HFF-Myc (cell line): ENCODE measurements around the gene BPNT1.
"Not testable (repeated sequence)": the region's sequence is repeated elsewhere in the genome, so short reads cannot be mapped to it uniquely, and the experiment has no call there.

ENCODE experiments used
- DNase-seq: peaks from one replicate; pipeline ENCODE4 v3.0.0-alpha.2; 2011; ENCODE audit warnings: low read depth; ENCODE audit errors: extremely low read depth
- H3K4me3 ChIP-seq: replicated peaks from 2 replicates; pipeline ENCODE4 v1.5.1; 2011; ENCODE audit warnings: low read depth, mild to moderate bottlenecking, control low read depth, low read length
- CTCF ChIP-seq: IDR thresholded peaks from 2 replicates; pipeline ENCODE4 v1.5.1; 2012; ENCODE audit warnings: mild to moderate bottlenecking, low read depth, low read length, control low read depth; ENCODE audit errors: missing control alignments

BPNT1 gene

GRCh38 chr1:220123889-220124288, 34.3 kb upstream of the BPNT1 start:
- no peak for DNase-seq
- no peak overlapping the region for H3K4me3 ChIP-seq
- peak; percentile 46 for TF ChIP-seq CTCF

DNA sequence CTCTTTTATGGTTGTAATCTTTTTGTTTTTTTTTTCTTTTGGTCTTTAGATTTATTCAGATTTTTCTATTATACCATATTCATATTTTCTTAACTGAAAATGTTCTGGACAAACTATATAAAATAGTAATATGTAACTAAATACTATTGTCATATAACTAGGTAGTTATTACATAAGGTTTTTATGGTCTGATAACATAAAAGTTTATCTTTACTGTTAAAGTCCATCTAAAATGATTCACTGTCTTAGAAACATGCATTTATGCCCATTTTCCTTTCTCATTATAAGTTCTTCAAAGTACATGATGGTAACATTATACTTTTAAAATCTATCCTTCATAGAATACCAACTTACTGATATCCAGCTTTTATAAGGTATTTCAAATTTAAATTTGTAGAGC, 33.5 kb upstream of the BPNT1 start:
- no peak for TF ChIP-seq CTCF
- DNase-seq = no peak

DNA sequence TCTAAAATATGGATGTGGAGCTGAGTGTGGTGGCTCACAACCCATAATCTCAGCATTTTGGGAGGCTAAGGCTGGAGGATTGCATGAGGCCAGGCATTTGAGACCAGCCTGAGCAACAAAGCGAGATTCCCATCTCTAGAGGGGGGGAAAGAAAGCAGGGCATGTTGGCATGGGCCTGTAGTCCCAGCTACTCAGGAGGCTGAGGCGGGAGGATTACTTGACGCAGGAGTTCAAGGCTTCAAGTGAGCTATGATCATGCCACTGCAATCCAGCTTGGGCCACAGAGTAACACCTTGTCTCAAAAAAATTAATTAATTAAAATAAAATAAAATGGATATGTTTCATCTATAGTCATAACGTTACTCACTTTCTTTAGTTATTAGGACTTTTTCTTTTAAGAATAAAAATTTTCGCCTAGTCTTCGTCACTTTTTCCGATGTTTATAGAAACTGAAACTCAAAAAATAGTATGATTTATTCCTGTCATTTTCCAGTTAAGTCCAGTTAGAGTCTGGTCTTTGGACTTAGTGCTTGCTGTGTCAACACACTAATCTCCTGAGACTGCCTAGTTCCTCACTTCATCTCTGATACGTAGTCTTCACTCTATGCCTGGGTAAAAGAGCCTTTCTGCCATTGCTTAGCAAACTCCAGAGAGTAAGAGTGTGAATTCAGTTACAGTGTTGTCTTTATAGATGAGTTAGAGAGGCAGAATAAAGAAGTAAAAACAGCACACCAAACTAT, 32.4 kb upstream of the BPNT1 start:
- no peak for DNase-seq
- H3K4me3 ChIP-seq = no peak overlapping the region
- TF ChIP-seq CTCF = no peak

More for the DNA sequence above, 33.5 kb upstream of the BPNT1 start:
- H3K4me3 ChIP-seq = no peak overlapping the region

GRCh38 chr1:220119043-220119512, 29.5 kb upstream of the BPNT1 start:
- no peak overlapping the region for H3K4me3 ChIP-seq
- DNase-seq = no peak
- no peak for TF ChIP-seq CTCF

DNA sequence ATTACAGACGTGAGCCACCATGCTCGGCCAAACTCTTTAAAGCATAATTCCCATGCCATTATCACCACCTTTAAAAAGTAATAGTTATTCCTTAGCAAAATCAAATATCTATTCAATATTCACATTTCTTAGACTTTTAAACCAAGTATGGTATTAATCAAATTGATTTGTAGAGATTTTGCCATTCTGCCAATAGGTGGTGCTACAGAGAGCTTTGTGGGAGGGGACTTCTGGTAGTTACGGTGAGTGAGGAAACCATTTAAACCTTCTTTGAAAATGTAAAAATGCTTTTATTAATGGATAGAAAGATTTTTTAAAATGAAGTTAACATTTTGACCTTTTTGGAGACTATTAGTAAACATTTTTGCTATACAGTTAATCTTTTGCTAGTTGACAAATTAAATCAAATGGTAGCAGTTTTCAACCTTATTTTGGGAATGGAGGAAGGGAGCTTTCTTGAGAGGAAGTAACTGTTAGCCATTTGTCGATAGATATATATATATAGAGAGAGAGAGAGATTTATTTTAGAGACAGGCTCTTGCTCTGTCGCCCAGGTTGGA, 23.6 kb upstream of the BPNT1 start:
- peak; percentile 65 for TF ChIP-seq CTCF
- H3K4me3 ChIP-seq = no peak overlapping the region
- no peak for DNase-seq

DNA sequence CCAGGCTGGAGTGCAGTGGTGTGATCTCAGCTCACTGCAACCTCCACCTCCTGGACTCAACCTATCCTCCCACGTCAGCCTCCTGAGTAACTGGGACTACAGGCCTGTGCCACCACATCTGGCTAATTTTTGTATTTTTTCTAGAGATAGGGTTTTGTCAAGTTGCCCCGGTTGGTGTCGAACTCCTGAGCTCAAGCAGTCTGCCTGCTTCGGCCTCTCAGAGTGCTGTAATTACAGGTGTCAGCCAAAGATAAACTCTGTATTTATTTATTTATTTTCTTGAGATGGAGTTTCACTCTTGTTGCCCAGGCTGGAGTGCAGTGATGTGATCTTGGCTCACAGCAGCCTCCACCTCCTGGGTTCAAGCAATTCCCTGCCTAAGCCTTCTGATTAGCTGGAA, 23.0 kb upstream of the BPNT1 start:
- not testable (repeated sequence) for DNase-seq, H3K4me3 ChIP-seq

DNA sequence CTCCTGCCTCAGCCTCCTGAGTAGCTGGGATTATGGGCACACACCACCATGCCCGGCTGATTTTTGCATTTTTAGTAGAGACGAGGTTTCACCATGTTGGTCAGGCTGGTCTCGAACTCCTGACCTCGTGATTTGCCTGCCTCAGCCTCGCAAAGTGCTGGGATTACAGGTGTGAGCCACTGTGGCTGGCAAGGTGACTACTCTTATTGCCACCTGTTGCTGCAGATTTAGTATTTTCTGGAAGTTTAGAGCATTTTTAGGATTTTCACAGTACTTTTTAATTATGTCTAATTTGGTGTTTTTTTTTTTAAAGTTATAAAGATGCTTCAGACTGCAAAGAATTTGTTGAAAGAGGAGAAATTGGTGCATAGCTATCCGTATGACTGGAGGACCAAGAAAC, 20.9 kb upstream of the BPNT1 start:
- not testable (repeated sequence) for DNase-seq, H3K4me3 ChIP-seq

GRCh38 chr1:220099826-220100225, 10.2 kb upstream of the BPNT1 start:
- DNase-seq = no peak
- H3K4me3 ChIP-seq = no peak overlapping the region
- TF ChIP-seq CTCF = no peak
